GM19468 (cell line): ENCODE results near the gene SMAD7.

Source experiments
- ATAC-seq: cut with Tn5 transposase; IDR thresholded peaks from one replicate; pipeline ENCODE4 v1.9.1; 2021; ENCODE audit warnings: mild to moderate bottlenecking, moderate library complexity, moderate number of reproducible peaks; ENCODE audit not compliant: unreplicated experiment; ENCODE audit errors: extremely low read depth

The SMAD7 gene, protein sequence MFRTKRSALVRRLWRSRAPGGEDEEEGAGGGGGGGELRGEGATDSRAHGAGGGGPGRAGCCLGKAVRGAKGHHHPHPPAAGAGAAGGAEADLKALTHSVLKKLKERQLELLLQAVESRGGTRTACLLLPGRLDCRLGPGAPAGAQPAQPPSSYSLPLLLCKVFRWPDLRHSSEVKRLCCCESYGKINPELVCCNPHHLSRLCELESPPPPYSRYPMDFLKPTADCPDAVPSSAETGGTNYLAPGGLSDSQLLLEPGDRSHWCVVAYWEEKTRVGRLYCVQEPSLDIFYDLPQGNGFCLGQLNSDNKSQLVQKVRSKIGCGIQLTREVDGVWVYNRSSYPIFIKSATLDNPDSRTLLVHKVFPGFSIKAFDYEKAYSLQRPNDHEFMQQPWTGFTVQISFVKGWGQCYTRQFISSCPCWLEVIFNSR

DNA sequence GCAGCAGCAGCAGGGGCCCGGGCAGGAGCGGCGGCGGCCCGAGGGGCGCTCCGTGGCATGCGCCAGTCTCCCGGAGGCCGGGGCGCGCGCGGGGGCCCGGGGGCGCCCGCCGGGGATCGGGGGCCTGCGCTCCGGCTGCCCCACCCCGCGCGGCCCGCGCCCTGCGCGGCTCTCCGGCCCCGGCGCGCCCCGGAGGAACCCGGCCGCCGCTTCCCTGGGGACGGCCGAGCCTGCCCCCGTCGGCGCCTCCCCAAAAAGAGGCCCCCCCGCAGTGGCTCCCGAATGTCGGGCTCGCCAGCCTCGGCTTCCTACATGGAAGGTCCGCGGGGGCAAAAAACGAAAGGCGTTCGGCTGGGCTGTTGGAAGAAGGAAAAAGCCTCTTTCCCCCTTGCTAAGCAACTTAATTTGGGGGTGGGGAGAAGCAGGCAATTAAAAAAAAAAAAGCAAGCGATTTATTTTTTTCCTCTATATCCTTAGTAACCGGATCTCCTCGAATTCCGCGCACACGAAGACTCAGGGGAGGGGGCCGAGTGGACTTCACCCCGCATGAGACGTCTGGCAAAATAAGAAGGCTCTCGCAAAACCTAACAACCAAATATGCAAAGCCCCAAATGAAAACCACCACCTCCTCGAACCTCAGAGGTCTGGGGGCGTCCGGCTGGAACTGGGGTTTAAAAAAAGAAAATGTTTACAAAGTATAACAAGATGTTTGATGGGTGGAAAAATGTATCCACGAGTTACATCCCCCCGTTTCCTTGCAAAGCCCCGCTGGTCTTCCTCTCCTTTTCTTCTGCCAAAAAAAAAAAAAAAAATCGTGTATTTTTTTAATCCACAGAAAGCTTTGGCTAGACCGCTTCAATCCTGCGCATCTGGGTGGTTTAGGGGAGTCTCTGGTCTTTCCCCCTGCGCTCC lies at the start of gene SMAD7:
SMAD7 (minus strand) TSS at position 430 of the 912 bp plus-strand sequence. CDS start 541 bp downstream, outside the sequence.
- ATAC-seq: no peak

DNA sequence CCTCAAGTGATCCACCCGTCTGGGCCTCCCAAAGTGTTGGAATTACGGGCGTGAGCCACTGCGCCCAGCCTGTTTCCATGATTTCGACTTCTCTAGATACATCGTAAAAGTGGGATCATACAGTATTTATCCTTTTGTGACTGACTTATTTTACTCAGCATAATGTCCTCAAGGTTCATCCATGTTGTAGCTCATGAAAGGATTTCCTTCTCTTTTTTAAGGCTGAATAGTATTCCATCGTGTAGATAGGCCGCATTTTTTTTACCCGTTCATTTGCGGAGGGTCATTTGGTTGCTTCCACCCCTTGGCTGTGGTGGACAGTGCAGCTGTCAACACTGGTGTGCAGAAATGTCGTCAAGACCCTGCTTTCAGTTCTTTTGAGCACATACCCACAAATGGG lies 48.8 kb upstream of the SMAD7 start:
- no peak for ATAC-seq

DNA sequence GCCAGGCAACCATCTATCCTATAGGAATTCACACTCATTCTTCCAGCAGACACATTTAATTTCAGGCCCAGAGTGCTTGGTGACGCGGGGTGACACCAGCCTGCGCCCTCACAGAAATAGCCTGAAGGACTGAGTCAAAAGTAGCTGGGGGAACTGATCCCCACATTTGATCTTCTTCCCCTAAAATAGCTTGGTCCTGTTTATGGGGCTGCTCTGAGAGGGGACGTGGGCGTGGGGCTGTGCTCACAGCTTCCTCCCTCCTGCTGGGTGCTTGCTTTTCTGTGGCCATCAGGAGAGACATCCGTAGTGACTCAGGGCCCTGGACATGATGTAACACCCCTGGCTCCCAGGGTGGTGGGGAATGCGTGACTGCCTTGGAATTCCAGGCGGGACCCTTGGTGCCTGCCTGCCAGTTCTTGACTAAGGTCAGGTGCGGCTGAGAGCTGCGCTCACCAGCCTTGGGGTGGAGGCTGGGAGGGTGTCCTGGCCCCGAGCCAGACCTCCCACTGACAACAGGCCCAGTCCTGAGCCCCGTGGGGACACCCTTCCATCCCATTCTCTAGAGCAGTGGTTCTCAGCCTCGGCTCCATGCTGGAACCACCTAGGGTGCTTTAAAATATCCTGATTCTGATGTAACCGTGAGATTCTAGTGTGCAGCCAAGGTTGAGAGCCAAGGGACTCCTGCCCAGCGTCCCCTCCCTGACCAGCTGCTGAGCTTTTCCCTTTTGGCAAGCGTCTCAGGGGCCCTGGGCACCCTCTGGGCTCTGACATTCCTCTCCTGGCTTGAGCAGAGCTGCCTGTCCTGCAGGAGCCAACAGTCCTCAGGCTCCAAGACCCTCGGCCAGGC lies 47.4 kb upstream of the SMAD7 start:
- ATAC-seq: no peak

DNA sequence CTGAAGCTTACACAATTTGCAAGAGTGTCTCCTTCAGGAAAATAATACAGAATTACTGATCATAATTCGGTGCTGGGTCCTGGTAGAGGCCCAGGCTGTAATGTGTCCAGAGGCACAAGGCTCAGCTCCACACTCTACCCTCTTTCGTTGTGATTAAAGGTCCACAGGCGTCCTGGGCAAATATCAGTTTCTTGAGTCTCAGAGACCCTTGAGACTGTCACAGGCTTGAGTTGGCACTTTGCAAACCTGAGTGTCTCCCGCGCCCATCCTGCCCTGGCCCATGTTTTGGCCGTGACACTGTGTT lies 46.9 kb upstream of the SMAD7 start:
- no peak for ATAC-seq

DNA sequence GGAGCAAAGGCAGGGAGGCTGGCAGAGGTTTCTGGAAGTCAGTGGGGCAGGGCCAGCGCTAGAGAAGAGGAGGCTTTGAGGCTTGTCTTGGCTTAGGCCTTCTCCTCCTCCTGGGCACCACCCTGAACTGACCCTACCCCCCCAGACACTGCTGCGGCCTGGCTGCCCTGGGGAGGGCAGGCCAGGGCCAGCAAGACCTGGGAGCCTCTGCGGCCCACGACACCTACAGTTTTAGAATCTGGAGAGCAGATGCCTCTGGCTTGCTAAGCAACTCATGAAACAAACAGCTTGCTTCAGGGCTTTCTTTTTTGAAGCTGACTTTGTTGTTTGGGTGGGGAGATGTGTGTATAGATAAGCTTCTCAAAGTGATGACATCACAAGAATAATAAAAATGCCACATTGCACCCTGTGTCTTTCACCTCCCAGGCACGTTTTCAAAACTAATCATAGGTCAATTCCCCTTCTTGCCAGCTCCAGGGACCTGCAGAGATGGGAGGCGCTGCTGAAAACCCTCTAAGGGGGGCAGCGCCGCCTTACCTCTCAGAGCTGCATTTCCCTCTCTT lies 46.2 kb upstream of the SMAD7 start:
- ATAC-seq: no peak

DNA sequence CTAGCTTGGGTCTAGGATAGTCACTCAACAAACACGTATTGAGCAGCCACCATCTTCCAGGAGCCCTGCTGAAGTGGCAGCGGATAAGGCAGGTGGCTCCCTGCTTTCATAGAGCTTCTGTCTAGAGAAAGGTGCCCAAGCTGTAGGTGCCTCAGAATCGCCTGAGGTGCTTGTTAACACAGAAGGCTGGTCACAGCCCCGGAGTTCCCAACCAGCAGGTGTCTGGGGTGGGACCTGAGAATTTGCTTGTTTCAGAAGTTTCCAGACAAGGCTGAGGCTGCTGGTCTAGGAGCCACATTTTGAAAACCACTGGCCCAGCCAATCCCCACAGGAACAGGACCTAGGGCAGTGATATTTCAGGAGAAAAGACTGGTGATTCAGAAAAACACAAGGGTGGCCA lies 45.3 kb upstream of the SMAD7 start:
- no peak for ATAC-seq

DNA sequence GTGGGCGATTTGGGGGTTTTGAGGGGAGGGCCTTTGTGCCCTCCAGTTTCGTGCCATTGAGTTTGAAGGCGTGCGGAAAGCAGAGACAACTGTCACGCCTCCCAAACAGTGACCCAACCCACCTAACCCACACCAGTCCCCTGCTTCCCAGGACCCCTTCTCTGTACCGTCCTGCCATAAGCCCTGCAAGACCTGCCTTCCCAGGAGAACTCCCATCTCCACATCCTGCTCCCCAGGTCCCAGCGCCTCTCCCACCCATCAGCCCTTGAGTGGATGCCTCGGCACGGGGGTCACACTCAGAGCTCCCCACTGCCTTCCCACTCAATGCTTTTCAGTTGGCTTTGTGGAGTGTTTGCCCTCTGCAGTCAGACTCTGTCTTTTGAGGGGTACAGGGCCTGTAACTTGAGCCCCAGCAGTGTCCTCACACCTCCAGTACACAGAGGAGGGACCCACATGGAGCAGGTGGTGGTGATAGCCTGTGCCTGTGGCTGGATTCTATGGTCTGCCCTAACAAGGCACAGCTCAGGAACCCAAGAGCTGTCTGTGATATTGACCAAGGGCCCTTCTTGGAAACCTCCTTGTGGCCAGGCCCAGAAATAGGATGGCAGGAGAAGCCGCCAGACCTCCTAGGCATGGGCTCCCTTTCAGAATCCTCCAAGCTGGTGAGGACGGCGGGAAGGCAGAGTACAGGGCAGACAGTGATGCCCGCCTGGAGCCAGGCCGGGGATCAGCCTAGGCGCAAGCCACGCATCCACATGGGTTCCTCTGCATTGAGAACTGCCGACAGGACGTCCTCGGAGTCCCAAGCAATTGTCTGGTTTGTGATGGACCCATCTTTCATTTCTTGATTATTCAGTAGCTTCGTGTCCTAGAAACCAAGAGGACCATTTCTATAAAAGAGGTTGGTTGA lies 44.4 kb upstream of the SMAD7 start:
- no peak for ATAC-seq

DNA sequence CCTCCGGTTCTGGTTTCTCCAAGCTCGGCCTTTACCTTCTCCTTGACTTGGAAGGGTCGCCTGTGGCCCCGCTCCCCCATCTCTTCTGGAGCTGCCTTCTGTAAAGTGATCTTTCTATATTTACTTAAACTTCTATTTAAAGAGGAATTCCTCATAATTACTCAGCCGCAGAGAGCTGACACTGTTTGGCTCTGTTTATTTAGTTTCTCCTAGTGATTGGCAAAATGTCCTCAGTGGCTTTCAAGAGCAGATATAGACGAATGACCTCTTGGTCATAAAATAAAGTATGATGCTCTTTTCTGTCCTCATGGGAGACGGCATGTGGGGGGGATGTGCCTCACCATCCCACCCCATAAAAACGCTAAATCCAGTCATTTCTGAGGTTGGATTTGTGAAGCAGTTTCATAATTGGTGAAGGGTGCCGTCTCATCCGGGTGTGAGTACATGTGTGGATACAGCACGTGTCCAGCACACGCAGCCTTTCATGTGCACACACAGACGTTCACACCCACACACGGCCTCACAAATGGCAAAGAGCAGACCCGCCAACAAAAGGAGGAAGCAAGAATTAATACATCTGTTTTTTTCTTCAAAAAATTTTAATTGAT lies 43.4 kb upstream of the SMAD7 start:
- no peak for ATAC-seq

DNA sequence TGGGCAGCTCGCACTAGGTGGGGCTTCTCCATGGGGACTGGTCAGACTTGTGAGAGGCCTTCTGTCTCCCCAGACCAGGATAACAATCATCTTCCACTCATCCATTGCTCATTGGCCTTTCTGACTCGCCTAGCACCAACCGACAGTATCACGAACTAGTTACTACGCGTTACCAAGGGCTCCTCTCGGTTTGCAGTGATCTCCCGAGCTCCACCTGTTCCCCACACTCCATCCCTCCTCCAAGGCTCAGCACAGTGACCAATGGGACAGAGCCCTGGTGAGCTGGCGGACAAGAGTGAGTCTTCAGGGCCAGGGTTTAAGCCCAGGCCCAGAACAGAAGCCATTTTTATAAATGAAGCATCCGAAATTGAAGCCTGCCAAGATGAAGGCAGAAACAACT lies 42.8 kb upstream of the SMAD7 start:
- ATAC-seq: no peak

DNA sequence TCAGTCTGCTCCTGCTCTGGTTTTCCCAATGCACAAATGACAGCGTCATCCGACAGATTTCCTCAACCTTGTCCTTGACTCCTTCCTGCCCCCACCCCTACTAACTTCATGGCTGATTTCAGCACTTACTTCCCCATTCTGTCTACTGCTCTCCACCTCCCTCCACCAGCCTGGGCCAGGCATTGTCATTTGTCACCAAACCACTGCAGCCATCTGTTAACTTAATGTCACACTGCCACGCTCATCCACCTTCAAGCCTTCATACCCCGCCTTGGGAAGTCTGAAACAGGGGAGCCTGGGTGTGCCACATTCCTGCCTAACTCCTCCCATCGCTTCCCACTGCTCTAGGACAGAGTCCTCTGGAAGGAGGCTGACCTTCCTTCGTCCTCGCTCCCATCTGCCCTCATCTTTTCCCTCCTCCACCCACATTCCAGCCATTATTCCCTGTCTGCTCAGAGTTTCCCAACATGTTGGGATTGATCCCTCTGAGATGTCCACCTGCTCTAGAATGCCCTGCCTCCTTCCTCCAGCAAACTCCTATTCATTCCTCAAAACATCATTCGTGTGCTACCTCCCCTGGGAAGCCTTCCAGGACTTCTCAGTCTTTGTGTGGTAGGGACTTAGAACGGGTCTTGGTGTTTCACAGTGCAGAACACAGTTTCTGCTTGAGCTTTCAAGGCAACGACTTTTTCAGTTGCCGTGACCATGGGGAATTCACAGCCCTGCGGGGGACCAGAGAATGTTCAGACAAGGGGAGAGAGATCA lies 42.2 kb upstream of the SMAD7 start:
- no peak for ATAC-seq

DNA sequence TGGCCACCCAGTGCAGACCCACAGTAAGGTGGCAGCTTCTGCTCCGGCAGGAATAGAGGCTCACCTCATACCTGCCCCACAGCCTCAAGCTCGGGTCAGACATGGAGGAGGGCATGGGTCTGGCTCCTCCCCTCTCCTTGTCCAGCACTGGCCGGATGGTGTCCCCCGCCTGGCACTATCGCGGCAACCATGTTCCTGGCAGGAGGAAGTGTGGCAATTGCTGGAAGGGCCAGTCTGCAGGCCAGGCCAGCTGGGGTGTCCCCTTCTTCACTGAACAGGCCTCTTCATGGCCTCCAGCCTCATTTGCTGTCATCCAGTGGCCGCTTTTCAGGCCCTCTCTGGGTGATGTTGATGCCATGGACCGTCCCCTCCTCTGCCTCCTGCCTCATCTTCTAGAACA lies 41.4 kb upstream of the SMAD7 start:
- no peak for ATAC-seq

DNA sequence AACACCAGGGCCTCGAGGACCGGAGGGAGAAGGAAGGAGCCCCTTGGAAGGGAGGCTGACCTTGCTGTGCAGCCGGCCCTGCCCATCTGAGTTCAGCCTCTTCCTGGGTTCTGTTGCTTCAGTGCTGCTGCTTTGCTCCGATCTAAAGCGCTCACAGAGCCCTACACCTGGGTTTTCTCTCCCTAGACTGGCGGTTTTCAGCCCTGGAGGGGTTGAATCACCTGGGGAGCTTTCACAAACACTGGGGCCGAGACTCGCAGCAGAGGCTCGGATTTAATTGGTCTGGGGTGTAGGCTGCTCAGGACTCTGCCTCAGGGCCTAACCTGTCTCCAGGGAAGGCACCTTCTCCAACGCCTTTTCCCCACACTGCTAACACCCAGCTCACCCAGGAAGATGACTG lies 40.9 kb upstream of the SMAD7 start:
- ATAC-seq: no peak

DNA sequence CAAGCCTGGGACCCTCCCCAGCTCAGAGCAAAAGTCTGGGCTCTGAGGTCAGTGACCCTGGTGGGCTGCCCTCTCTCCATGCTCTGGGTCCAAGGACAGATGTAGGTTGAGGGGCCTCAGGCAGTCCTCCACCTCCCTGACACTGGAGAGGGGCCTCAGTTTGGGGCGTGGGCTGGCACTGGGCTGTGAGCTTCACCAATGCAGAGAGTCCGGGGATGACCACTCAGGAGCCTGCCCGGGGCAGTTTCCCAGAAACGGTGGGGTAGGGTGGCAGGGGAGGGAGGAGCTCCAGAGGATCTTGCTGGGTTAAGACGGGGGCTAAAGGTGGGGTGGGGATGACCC lies 40.5 kb upstream of the SMAD7 start:
- ATAC-seq: no peak

DNA sequence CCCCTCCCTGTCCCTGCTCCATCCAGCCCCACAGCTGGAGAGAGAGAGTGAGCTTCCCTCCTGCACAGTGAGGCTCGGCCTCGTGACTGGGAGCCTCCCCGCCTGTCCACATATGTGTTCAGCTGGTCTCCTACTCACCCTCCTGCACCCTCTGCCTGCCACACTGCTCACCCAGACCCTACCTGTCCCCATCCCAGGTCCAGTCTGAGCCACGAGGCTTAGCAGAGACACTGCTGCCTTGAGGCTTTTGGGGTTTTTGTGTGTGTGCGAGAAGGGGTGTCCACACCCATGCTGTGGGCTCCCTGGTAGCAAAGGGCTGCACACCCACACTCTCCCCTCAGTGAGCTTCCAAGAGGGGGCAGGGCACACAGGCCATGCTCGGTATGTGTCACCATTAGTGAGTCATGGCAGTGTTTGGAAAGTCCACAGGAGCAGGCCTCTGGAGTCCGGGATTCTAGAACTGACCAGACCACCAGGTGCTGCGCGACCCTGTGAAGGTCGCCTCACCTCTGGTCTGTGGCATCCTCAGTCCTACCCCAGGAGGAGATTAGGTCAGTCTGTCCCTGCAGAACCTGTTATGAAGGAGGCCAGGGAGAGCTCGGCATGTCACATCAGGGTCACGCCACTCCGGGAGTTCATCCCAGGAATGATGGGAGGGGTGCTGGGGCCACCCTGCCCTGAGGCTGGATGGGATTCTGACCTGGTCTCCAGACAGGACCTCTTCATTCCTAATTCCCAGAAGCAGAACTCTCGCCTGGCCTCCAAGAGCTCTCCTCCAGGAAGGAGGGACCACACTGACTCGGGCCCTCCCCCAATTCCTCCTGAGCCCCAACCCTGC lies 39.9 kb upstream of the SMAD7 start:
- ATAC-seq: no peak

DNA sequence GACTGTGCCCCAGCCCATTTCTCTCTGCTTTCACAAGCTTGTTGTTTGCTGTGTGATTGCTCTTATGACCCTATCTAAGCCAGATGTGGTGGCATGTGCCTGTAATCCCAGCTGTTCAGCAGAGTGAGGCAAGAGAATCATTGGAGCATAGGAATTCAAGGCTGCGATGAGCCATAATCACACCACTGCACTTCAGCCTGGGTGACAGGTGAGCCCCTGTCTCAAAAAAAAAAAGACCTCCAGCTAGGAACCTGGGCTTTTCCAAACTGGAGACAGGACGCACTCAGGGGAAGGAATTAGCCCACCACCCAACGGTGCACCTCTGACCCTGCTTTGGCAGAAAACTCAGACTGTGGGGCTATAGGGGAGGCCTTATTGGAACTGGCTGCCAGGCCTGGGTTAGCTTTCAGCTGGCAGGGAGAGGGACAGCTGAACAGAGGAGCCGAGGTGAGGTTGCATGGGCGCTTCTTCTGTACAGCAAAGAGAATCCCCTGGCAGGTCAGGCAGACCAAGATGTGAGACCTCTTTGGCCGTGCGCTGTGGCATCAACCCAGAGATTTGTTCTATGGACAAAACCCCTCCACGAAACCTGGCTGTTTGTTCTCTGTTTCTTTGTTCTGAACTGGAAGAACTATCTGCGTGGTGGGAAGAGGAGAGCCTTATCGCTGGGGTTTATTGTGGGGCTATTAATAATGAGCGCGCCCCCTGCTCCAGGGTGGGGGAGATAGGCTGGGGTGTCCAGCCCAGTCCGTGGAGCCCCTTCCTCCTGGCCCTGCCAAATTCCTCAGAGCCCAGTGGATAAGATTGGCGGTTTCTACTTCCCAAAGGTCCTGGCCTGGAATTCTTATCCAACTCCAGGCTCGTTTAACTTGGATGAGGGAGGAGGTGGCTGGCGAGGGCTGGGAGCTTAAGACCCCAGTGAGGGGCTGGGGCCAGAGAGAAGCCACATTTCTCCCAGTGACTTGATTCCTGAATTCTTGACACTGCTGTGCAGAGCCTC lies 38.8 kb upstream of the SMAD7 start:
- ATAC-seq: no peak
